Renal cortical epithelial cell (primary cell): Measurements from ENCODE around the gene USP26. TPM values are rescaled to one million over a fixed set of nuclear protein-coding genes. Genes with fewer than 3 reads are reported as not detected.
"Not testable (repeated sequence)": the region's sequence is repeated elsewhere in the genome, so short reads cannot be mapped to it uniquely, and the experiment has no call there.

Experiments
- DNase-seq: peaks from one replicate; pipeline ENCODE4 v3.0.0-alpha.2; 2011; ENCODE audit warnings: low read depth
- total RNA-seq: library from RNA; depleted of rRNA; stranded (reverse); fragments of >200 nt; gene quantifications from 2 replicates; pipeline ENCODE4 v1.2.3, GENCODE V29; 2014

USP26 gene, protein sequence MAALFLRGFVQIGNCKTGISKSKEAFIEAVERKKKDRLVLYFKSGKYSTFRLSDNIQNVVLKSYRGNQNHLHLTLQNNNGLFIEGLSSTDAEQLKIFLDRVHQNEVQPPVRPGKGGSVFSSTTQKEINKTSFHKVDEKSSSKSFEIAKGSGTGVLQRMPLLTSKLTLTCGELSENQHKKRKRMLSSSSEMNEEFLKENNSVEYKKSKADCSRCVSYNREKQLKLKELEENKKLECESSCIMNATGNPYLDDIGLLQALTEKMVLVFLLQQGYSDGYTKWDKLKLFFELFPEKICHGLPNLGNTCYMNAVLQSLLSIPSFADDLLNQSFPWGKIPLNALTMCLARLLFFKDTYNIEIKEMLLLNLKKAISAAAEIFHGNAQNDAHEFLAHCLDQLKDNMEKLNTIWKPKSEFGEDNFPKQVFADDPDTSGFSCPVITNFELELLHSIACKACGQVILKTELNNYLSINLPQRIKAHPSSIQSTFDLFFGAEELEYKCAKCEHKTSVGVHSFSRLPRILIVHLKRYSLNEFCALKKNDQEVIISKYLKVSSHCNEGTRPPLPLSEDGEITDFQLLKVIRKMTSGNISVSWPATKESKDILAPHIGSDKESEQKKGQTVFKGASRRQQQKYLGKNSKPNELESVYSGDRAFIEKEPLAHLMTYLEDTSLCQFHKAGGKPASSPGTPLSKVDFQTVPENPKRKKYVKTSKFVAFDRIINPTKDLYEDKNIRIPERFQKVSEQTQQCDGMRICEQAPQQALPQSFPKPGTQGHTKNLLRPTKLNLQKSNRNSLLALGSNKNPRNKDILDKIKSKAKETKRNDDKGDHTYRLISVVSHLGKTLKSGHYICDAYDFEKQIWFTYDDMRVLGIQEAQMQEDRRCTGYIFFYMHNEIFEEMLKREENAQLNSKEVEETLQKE
- not detected in 2 replicates for total RNA-seq

DNA sequence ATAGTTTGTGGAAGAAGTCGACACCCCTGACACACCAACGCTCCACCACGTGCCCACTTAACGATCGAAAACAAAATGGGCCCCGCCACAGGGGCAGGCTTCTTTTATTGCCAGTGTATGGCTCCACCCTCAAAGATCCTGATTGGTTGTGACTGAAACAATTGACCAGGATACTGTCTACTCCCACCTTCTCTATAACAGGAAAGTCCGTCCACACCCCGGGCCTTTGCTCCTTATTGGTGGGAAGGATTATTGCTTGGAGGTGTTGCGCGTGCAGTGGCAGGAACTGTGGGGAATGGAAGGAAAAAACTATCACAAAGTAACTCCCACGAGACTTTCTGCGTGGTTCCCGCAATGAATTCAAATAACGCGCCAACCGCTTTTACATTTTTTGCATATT is at the start of gene USP26:
Gene USP26, minus strand, starts transcription at position 79 of the 400 bp plus-strand sequence. CDS start 68,889 bp downstream, outside the sequence.
- DNase-seq, result no peak

DNA sequence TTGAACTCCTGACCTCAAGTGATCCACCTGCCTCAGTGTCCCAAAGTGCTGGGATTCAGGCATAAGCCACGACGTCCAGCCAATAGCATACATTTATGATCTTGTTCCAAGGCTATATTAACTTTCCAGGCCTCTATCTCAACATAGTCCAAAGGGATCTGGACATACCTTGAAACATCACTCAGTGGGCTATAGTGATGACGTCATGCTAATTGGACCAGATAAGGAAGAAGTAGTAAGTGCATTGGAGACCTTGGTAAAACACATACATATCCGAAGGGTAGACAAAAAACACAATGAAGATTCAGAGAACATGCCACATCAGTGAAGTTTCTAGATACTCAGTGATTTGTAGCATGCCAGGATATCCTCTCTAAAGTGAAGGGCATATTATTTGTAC is 37.4 kb upstream of the USP26 start:
- no peak for DNase-seq

DNA sequence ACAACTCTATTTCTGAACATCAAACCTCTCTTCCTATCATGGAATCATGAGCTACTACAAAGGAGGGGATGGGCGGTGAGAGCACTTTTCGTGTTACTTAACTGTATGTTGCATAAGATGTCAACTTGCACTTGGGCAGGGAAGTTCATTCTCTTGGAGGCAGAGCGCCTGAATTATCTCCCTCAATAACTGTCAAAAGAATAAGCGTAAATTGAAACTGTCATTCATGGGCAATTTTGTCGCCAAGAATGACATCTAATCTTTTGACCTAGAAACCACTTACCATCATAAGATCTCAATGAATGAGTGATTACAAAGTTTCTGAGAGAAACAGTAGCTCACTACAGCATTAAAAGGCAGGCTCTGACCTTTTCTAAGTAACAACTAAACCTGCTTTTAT is 23.5 kb upstream of the USP26 start:
- DNase-seq, result no peak

DNA sequence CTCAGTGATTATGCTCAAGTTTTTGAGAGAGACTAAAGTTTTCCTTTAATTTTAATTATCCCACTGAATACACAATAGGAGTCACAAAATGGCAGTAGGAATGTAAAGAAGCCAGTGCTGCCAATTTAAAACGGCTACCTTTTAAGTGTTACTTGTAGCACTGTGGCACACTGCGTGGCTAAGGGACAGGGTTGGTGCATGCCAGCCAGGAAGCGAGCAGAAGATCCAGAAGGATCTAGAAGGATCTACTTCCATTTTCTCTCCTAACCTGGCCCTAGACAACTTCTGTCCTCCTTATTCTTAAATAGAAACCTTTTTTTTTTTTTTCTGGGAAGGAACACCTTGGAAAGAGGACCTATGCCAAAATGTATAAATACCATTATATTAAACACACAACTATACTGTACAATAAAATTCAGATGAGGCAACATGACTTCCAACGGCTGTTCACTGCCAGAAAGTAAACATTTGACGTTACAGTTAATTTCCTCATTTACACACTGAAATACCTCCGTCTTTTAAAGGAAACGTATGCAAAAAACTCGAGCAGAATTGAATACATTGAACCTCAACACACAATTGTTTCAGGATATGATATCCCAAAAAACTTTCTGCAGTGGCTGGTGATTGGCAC is 2.7 kb downstream of the USP26 start:
- no peak for DNase-seq

DNA sequence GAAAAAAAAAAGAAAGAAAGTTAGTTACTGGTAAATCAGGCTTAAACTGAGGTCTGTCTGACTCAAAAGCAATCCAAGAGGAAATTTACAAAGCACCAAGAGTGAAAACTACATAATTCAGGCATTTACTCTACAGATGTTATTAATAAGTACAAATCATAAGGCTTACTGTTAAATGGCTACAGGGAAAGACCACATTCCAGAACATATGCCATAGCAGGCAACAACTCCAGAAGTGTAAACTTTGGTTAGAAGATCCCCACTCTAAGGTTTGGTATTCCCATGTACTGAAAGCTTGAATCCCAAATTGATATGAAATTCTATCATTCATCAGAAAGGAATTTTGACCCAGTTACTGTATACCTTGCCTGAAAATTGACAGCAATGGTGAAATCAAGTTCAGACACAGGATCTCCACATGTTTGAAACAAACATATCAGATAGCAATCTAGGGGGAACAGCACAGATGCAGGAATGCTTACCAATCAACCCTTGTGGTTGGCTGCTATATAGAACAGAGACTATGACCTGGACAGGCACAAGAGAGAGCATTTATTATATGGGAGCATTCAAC is 6.6 kb downstream of the USP26 start:
- DNase-seq, result no peak

DNA sequence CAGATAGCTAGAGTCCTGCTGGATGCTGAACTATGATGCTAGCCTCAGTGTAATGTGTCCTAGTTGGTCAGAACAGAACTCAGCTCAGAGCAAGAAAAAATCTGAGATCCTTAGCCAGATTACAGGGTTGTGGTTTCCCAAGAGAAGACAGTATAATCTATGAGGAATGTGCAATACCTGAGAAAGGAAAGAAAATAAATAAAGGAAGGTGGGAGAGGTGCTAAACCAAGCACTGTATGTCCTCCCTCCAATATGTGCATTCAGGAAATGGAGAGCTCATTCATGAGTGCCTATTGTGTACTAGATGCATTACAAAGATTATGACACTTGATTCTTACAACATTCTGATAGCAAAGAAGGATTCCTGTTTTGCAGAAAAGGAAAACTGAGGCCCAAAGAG is 7.5 kb downstream of the USP26 start:
- no peak for DNase-seq

DNA sequence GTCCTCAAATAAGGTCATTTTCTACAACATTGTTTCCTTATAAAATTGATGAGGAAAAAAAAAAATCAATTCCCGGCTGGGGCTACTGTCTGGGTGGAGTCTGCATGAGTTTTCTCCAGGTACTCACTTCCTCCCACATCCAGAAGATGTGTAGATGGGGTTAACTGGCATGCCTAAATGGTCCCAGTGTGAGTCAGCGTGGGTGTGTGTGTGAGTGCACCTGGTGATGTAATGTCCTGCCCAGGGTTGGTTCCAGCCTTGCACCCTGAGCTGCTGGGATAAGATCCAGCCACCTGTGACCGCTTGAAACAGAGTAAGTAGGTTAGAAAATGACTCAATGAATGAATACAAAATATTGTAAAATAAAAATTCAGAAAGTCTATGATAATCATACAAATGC is 11.1 kb downstream of the USP26 start:
- DNase-seq, result peak; percentile 66

DNA sequence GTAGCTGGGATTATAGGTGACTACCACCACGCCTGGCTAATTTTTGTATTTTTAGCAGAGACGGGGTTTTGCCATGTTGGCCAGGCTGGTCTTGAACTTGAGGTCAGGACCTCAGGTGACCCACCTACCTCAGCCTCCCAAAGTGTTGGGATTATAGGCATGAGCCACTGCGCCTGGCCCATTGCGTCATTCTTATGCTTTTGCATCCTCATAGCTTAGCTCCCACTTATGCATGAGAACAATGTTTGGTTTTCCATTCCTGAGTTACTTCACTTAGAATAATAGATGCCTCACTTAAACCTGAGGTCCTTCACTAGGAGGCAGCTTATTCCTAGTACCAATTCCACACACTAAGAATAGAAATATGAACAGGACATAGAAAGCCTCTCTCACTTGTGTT is 11.9 kb downstream of the USP26 start:
- not testable (repeated sequence) for DNase-seq

DNA sequence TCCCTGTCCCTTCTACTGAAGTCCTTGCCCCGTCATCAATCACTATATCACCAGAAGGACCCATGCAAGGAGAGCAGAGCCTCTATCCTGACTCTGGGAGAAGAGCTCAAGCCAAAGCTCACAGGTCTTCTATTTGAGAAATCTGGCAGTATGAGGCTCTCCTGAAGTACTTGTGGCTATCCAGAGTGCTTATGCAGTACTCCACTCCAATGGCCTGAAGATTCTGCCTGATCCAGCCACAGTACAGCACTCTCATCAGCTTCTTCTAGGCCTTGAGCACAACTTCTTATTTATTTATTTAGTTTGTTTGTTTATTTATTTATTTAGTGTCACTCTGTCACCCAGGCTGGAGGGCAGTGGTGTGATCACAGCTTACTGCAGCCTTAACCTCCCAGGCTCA is 13.0 kb downstream of the USP26 start:
- DNase-seq, result no peak

DNA sequence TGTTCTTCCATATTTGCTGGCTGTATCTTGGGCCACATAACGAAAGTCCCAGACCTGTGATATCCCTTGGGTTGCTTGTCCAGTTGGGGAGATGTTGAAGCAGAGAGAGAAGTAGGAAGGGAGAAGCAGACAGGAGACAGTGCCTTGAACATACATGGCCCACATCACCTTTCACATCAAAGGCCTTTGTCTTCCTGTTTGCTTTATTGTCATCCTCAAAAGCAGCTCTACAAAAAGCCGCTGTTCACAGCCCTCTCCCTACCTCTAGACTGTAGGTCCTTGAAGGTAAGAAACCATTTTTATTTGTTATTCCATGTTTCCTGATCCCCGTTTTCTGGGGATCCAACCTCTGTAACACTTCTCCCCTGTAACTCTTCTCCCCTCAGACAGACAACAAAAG is 14.9 kb downstream of the USP26 start:
- DNase-seq, result no peak

DNA sequence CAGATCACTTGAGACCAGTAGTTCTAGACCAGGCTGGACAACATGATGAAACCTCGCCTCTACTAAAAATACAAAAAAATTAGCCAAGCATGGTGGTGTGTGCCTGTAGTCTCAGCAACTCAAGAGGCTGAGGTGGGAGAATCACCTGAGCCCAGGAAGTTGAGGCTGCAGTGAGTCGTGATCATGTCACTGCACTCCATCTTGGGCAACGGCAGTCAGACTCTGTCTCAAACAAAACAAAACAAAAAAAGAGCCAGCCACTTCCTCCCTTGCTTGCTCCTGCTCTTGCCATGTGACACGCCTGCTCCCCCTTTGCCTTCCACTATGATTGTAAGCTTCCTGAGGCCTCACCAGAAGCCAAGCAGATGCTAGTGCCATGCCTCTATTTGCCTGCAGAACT is 19.1 kb downstream of the USP26 start:
- not testable (repeated sequence) for DNase-seq

DNA sequence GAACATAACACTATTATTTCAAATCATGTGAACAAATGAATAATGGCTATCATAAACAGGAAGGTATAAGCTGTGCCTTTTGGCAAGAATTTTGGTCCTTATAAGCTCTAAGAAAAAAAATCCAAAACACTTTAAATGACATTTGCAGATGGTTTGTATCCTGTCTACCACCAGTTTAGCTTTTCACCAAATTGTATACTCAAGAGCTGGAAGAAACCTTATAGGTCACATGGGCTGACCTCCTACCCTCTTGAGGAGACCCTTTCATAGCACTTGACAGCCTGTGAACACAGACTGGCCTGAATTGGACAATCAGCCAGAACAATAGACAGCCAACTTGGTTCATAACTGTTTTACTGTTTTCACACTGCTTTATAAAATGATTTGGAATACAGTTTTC is 24.3 kb downstream of the USP26 start:
- DNase-seq, result no peak

DNA sequence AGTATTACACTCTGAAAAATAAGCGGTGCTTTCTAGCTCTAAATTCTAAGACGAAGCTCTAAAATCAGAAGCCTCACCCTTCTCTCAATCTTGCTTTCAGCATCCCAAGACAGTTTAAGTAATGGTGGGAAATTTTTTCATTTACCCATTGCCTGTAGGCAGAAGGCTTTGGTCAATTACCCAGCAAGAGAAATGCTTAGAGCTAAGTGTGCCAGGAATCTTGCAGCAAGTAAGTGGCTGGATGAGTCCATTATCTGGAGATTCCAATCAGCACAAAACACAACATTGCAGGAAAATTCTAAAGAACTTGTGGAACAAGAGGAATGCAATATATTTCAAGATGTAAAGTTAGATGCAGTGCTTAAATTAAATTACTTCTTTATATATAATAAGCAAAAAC is 28.4 kb downstream of the USP26 start:
- DNase-seq, result no peak

DNA sequence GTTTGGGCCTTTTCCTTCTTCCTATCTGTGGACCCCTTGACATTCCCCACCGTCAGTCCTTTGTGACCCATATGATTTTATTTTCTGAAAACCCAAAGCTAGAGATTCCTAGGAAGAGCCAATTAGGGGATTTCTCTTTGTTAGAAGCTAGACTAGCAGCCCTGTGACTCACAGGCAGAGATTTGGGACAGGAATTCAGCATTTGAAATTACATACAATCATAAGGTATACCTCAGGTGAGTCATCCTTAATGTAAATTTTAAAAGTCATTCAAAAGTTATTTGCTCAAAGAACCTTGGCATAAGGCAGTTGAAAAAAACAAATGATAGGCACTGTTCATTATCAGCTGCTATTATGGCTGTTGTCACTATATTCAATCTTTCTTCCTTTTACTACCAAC is 40.6 kb downstream of the USP26 start:
- no peak for DNase-seq

DNA sequence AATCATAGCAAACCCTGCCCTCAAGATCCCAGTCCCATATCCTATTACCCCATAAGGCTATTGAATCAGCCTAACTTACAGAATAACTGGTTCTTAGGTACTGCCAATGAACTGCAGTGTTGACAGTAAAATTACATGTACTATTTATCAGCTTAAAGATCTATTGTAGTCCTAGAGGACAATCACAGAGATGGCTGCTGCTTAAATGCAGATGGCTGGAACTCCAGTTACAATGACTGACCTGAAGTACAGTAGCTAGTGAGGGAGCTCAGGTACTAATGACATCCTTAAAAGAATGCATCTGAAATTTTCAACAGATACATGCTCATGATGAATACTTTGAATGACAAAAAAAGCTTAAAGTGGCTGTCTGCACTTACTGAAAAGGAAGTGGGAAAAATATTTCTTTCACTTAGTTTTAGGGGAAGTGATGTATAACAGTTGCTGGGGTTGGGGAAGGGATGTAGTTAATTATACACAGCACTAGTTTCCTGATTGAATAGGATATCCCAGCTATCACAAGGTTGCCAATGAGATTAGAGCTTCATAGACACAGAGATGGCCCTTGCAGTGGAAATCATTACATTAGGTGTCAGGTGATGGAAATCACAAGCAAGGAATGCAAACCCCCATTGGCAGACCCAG is 42.0 kb downstream of the USP26 start:
- peak; percentile 11 for DNase-seq

DNA sequence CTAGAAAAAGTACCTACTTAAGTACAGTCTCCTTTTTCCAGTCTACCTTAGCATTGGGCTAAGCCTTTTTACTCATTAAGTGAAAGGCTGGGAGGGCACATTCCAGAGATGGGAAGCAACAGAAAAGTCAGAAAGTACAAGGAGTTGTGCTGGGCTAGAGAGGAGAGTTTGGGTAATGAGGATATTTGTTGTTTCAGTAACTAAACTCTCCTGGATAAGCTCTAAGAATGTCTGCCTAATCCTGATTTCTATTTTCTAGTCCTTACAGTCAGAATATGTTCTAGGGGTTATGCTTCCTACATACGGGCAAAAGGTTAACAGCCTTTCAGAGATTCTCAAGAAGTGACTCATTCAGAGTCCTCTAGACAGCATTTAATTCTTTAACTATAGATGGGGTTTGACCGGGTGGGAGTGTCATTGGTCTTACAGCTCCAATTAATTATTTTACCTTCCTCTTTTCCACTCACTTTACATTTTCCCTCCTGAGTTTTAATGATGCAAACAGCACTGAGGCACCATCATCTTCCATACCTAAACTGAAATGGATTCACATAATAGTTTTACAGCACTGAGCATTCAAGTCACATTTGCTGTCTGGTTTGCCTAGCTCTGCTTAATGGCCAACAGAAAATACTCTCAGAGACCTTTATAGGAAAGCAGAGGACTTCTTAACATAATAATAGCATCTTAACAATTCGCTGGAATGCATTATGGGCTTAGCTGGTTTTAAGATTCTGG is 42.9 kb downstream of the USP26 start:
- DNase-seq, result peak; percentile 79

DNA sequence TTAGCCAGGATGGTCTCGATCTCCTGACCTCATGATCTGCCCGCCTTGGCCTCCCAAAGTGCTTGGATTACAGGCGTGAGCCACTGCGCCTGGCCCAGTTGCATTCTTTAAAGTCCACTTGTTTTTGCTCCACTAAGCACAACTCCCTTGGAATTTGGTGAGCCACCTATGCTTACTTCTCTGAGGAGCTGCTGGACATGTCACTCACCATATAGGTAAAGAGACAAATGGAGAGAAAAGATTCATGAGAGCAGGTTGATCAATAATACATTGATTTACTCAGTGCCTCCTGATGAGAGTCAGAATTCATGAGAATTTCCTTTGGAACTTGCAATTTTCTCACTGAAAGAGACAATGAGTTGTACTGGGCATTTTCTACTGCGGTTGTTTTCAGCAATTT is 48.2 kb downstream of the USP26 start:
- DNase-seq, result no peak

DNA sequence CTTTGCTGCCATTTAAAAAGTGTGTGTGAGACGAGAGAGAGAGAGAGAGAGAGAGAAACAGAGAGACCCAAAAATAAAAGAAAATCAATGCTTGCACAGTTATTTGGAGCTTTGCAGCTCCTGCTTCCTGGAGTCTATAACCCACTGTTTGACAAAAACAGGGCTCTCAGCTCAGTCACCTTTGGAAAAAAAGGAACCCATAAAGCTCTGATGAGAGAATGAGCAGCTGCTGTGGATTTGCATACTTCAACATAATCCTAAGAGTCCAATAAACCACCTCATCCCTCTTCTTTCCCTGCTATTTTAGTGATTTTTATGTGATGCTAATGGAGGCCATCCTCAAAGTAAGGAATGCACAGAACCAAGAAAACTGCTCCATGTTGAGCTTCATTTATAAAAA is 50.3 kb downstream of the USP26 start:
- no peak for DNase-seq

DNA sequence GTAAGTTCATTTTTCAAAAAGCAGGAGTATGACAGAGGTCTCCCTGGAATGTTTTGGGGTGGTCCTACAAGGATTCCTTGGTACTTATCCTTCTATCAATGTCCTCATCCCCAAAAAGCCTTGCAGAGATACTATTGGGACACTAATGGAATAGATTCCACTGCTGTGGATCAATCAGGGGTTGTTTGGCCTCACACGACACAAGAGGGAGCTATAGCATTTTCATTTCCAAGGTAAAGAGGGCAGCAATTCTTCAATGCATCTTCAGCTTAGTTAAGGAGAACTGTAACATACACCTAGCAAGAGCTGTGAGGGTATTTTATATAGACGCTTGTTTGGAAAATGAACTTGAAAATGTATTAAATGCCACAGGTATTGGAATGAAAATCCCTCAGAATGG is 50.9 kb downstream of the USP26 start:
- peak; percentile 40 for DNase-seq

DNA sequence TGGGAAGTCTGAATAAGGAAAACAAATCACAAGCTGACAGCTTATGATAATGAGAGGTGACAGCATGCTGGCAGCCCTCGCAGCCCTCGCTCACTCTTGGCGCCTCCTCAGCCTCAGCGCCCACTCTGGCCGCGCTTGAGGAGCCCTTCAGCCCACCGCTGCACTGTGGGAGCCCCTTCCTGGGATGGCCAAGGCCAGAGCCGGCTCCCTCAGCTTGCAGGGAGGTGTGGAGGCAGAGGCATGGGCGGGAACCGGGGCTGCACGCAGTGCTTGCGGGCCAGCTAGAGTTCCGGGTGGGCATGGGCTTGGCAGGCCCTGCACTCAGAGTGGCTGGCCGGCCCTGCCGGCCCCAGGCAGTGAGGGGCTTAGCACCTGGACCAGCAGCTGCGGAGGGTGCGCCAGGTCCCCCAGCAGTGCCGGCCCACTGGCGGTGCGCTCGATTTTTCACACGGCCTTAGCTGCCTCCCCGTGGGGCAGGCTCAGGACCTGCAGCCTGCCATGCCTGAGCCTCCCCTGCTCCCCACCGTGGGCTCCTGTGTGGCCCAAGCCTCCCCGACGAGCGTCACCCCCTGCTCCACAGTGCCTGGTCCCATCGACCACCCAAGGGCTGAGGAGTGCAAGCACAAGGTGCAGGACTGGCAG is 52.6 kb downstream of the USP26 start:
- DNase-seq, result not testable (repeated sequence)
